K562 (cell line): Measurements from ENCODE around the gene RNF126. TPM values are rescaled to one million over a fixed set of nuclear protein-coding genes. Genes with fewer than 3 reads are reported as not detected.

Source experiments
- CHD1 ChIP-seq: fragments of 200-600 bp; sonication (generic); IDR thresholded peaks from one replicate; pipeline ENCODE4 v1.6.1; 2012; ENCODE audit warnings: mild to moderate bottlenecking, moderate library complexity, low read length, inconsistent platforms
- EP300 ChIP-seq: IDR thresholded peaks from 2 replicates; pipeline ENCODE4 v1.6.1; 2012; ENCODE audit warnings: low read length, improper control_type of control experiment
- ERF ChIP-seq: fragments of 450-650 bp; formaldehyde crosslinking; IDR thresholded peaks from 2 replicates; pipeline ENCODE4 v1.4.0; 2020; ENCODE audit warnings: mild to moderate bottlenecking, mixed read lengths
- GATA2 ChIP-seq: sonication (generic); formaldehyde crosslinking; IDR thresholded peaks from 2 replicates; pipeline ENCODE4 v1.4.0; 2020; ENCODE audit warnings: mild to moderate bottlenecking, missing genetic modification reagents
- KLF6 ChIP-seq: fragments of 250-450 bp; sonication (Bioruptor Pico); IDR thresholded peaks from 2 replicates; pipeline ENCODE4 v1.4.0; 2020; ENCODE audit warnings: mild to moderate bottlenecking, moderate library complexity, borderline replicate concordance
- MCM2 ChIP-seq: fragments of 450-650 bp; IDR thresholded peaks from 2 replicates; pipeline ENCODE4 v1.6.1; 2017; ENCODE audit warnings: low read depth, mild to moderate bottlenecking
- MTA3 ChIP-seq: fragments of 450-650 bp; formaldehyde crosslinking; IDR thresholded peaks from 2 replicates; pipeline ENCODE4 v1.6.1; 2017; ENCODE audit warnings: mild to moderate bottlenecking, borderline replicate concordance
- NR4A1 ChIP-seq, 2 experiments: fragments of 250-450 bp in 1 of 2; fragments of 450-650 bp in 1 of 2; sonication (Bioruptor Pico) in 1 of 2; IDR thresholded peaks; 2 replicates each; pipeline versions ENCODE4 v1.4.0 to v1.6.1; 2016 to 2020; ENCODE audit warnings: mild to moderate bottlenecking in 2 of 2, missing compliant biosample characterization in 1 of 2, missing genetic modification characterization in 1 of 2, moderate library complexity in 1 of 2
- PKNOX1 ChIP-seq: fragments of 450-650 bp; IDR thresholded peaks from 2 replicates; pipeline ENCODE4 v1.6.1; 2016
- RBM14 ChIP-seq: fragments of 200-400 bp; formaldehyde crosslinking; IDR thresholded peaks from 2 replicates; pipeline ENCODE4 v1.6.1; 2018; ENCODE audit warnings: low read depth, mild to moderate bottlenecking, low read length, moderate library complexity, borderline replicate concordance; ENCODE audit not compliant: insufficient read depth
- SIN3B ChIP-seq: fragments of 450-650 bp; IDR thresholded peaks from 2 replicates; pipeline ENCODE4 v1.6.1; 2017; ENCODE audit warnings: low read depth, mild to moderate bottlenecking, moderate library complexity
- SOX6 ChIP-seq: fragments of 450-650 bp; IDR thresholded peaks from 2 replicates; pipeline ENCODE4 v1.6.1; 2014; ENCODE audit warnings: mild to moderate bottlenecking
- STAG1 ChIP-seq: sonication (generic); formaldehyde crosslinking; IDR thresholded peaks from 2 replicates; pipeline ENCODE4 v1.5.0; 2020; ENCODE audit warnings: missing genetic modification reagents, borderline replicate concordance
- STAT5A ChIP-seq: IDR thresholded peaks from 2 replicates; pipeline ENCODE4 v1.6.1; 2012; ENCODE audit warnings: low read length, inconsistent platforms, borderline replicate concordance
- TAF1 ChIP-seq: IDR thresholded peaks from 2 replicates; pipeline ENCODE4 v1.6.1; 2011; ENCODE audit warnings: mild to moderate bottlenecking, low read length, moderate library complexity; ENCODE audit not compliant: insufficient read depth, control insufficient read depth, severe bottlenecking; ENCODE audit errors: extremely low read depth
- ZBTB12 ChIP-seq: fragments of 250-450 bp; sonication (Bioruptor Pico); IDR thresholded peaks from 2 replicates; pipeline ENCODE4 v1.4.0; 2020
- ZNF175 ChIP-seq: fragments of 200-800 bp; sonication (Bioruptor generic); IDR thresholded peaks from 2 replicates; pipeline ENCODE4 v1.6.1; 2016; ENCODE audit warnings: low read depth, mild to moderate bottlenecking, missing genetic modification characterization, missing compliant biosample characterization
- ZNF24 ChIP-seq: fragments of 450-650 bp; IDR thresholded peaks from 2 replicates; pipeline ENCODE4 v1.6.1; 2016
- ZNF282 ChIP-seq: sonication (generic); formaldehyde crosslinking; IDR thresholded peaks from 2 replicates; pipeline ENCODE4 v1.8.1; 2023; ENCODE audit warnings: missing genetic modification reagents
- ZNF699 ChIP-seq: fragments of 250-450 bp; sonication (Bioruptor Pico); IDR thresholded peaks from 2 replicates; pipeline ENCODE4 v1.8.0; 2021; ENCODE audit warnings: mild to moderate bottlenecking, moderate library complexity; ENCODE audit not compliant: insufficient replicate concordance
- polyA plus RNA-seq, 8 experiments: library from polyadenylated mRNA; depleted of rRNA in 4 of 8; stranded (reverse) in 5 of 8; unstranded in 3 of 8; fragments of >200 nt; fragmentation: Nextera tagmentation in 2 of 8; fragmentation: Illumina TruSeq in 1 of 8; extraction: Ambion mirVana in 2 of 8; extraction: Trizol in 1 of 8; gene quantifications; 2 replicates each; pipeline versions ENCODE4 v1.2.1 to v1.2.3, GENCODE V29; 2011 to 2014; ENCODE audit warnings: inconsistent platforms in 1 of 8, missing spikeins in 1 of 8
- total RNA-seq, 7 experiments: library from RNA; depleted of rRNA in 6 of 7; stranded (reverse); fragments of >200 nt in 6 of 7; fragmentation: Illumina TruSeq in 2 of 7; extraction: Trizol in 2 of 7; gene quantifications; 2 replicates each; pipeline versions ENCODE4 v1.2.1 to v1.2.3, GENCODE V29; 2011 to 2021; ENCODE audit warnings: low replicate concordance in 1 of 7
- TF ChIP-seq, protein P1 (sequence below), 2 experiments: IDR thresholded peaks in 1 of 2; conservative IDR thresholded peaks in 1 of 2; 2 replicates each; pipeline ENCODE4 v1.6.1; 2016; ENCODE audit warnings: low read depth in 2 of 2, mild to moderate bottlenecking in 1 of 2, missing compliant biosample characterization in 1 of 2, missing genetic modification characterization in 1 of 2, moderate library complexity in 1 of 2
- TF ChIP-seq, protein P2 (sequence below): conservative IDR thresholded peaks from 2 replicates; pipeline ENCODE4 v1.6.1; 2011; ENCODE audit warnings: low read depth, mild to moderate bottlenecking, low read length; ENCODE audit not compliant: control insufficient read depth

Gene RNF126
- total and polyA plus RNA-seq, 9 of the 15 experiments (the other 6 are each of a cell fraction or from before 2014, with no cell fraction given), result 0.27 to 101 (median 12.3) TPM

DNA sequence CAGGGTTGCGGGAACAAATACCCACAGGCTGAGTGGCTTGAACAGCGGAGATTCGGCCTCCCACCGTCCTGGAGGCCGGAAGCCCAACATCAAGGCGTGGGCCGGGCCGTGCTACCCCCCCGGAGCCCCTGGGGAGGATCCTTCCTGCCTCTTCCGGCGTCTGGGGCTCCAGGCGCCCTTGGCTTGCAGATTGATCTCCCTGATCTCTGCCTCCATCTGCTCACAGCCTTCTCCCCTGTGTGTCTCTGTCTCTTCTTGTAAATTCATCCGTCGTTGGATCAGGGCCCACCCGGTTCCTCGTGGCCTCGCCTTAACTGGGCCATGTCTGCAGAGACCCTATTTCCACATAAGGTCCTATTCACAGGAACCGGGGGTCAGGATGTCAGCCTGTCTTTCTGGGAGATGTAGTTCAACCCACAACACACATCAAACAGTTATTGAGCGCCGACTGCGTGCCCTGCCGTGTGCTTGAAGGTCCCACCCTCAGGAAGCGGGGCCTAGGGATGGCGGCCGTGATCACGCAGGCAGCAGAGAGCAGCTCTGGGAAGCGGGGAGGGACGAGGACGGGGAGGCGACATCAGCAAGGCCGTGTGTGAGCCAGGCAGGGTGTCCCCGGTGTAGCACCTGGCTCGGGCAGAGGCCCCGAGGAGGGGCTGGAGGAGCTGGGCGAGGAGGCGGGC is 52.1 kb downstream of the RNF126 start (continued):
- TF ChIP-seq, protein P1, sequence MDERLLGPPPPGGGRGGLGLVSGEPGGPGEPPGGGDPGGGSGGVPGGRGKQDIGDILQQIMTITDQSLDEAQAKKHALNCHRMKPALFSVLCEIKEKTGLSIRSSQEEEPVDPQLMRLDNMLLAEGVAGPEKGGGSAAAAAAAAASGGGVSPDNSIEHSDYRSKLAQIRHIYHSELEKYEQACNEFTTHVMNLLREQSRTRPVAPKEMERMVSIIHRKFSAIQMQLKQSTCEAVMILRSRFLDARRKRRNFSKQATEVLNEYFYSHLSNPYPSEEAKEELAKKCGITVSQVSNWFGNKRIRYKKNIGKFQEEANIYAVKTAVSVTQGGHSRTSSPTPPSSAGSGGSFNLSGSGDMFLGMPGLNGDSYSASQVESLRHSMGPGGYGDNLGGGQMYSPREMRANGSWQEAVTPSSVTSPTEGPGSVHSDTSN (CRISPR knock-in tag; IDR thresholded peaks at IDR 0.05; ENCODE audit: low read depth), result no peak
- TF ChIP-seq, protein P1 (tag; conservative IDR thresholded peaks at IDR 0.05; ENCODE audit: low read depth), result no peak
- TF ChIP-seq TAF1 (peak; percentile 37), EP300 (peak; percentile 51; the same call in 1 of the 2 replicates), MCM2 (no peak), STAG1 (CRISPR knock-in tag) (no peak), ZNF175 (CRISPR knock-in tag) (no peak), ZNF282 (CRISPR knock-in tag) (no peak), ZBTB12 (no peak), GATA2 (CRISPR knock-in tag) (peak; percentile 82), NR4A1 (CRISPR knock-in tag; IDR thresholded peaks at IDR 0.05) (no peak), NR4A1 (tag; IDR thresholded peaks at IDR 0.05) (no peak), PKNOX1 (peak; percentile 31), CHD1 (no peak), ZNF24 (no peak), ZNF699 (no peak), MTA3 (0 out of 2 replicates have a peak, but pooled peaks have one; percentile 43), STAT5A (peak; percentile 14; the same call in 1 of the 2 replicates), SIN3B (no peak), RBM14 (no peak), ERF (CRISPR knock-in tag) (no peak), SOX6 (0 out of 2 replicates have a peak, but pooled peaks have one; percentile 15), KLF6 (CRISPR knock-in tag) (no peak)
- TF ChIP-seq, protein P2, sequence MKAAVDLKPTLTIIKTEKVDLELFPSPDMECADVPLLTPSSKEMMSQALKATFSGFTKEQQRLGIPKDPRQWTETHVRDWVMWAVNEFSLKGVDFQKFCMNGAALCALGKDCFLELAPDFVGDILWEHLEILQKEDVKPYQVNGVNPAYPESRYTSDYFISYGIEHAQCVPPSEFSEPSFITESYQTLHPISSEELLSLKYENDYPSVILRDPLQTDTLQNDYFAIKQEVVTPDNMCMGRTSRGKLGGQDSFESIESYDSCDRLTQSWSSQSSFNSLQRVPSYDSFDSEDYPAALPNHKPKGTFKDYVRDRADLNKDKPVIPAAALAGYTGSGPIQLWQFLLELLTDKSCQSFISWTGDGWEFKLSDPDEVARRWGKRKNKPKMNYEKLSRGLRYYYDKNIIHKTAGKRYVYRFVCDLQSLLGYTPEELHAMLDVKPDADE, result no peak; the same call in 1 of the 2 replicates
